Liver (tissue), 9 donors: ENCODE data around the gene SYT8. TPM values are rescaled to one million over a fixed set of nuclear protein-coding genes. Genes with fewer than 3 reads are reported as not detected.

ENCODE experiments used
- DNase-seq: peaks from one replicate; pipeline ENCODE4 v3.0.0-alpha.2; 2017; ENCODE audit warnings: low spot score
- H3K27ac ChIP-seq, 2 donors: one replicate each; pipeline ENCODE4 v1.7.0; 2013; ENCODE audit warnings: inconsistent platforms in 2 of 2, low read length in 2 of 2, control low read depth in 1 of 2, low read depth in 1 of 2, mild to moderate bottlenecking in 1 of 2
- H3K27me3 ChIP-seq, 4 donors: one replicate each; pipeline versions ENCODE4 v1.6.1 to v1.7.0; 2013; ENCODE audit warnings: low read length in 3 of 4, inconsistent platforms in 1 of 4, mild to moderate bottlenecking in 1 of 4, moderate library complexity in 1 of 4; ENCODE audit not compliant: control insufficient read depth in 4 of 4, insufficient read depth in 4 of 4
- H3K36me3 ChIP-seq, 4 donors: one replicate each; pipeline versions ENCODE4 v1.6.1 to v1.7.0; 2013; ENCODE audit warnings: low read length in 3 of 4, mild to moderate bottlenecking in 3 of 4, low read depth in 1 of 4, moderate library complexity in 1 of 4; ENCODE audit not compliant: control insufficient read depth in 4 of 4, insufficient read depth in 3 of 4
- H3K4me1 ChIP-seq, 4 donors: one replicate each; pipeline versions ENCODE4 v1.6.1 to v1.7.0; 2013; ENCODE audit warnings: low read length in 3 of 4, mild to moderate bottlenecking in 3 of 4, moderate library complexity in 1 of 4; ENCODE audit not compliant: control insufficient read depth in 4 of 4, insufficient read depth in 4 of 4
- H3K4me3 ChIP-seq, 3 donors: one replicate each; pipeline versions ENCODE4 v1.6.1 to v1.7.0; 2013; ENCODE audit warnings: low read length in 3 of 3, control low read depth in 1 of 3, low read depth in 1 of 3, mild to moderate bottlenecking in 1 of 3
- H3K9ac ChIP-seq, 2 donors: one replicate each; pipeline ENCODE4 v1.7.0; 2013; ENCODE audit warnings: low read length in 2 of 2, mild to moderate bottlenecking in 2 of 2, moderate library complexity in 2 of 2, control low read depth in 1 of 2, low read depth in 1 of 2
- H3K9me3 ChIP-seq, 4 donors: one replicate each; pipeline versions ENCODE4 v1.6.1 to v1.7.0; 2013; ENCODE audit warnings: low read length in 3 of 4; ENCODE audit not compliant: control insufficient read depth in 4 of 4
- EGR1 ChIP-seq, 2 donors: IDR thresholded peaks; 2 replicates each; pipeline ENCODE4 v1.6.1; 2016 to 2018; ENCODE audit warnings: antibody characterized with exemption in 2 of 2, low read depth in 2 of 2
- FOXA1 ChIP-seq: IDR thresholded peaks from 2 replicates; pipeline ENCODE4 v1.6.1; 2016; ENCODE audit warnings: antibody characterized with exemption
- FOXA2 ChIP-seq: IDR thresholded peaks from 2 replicates; pipeline ENCODE4 v1.6.1; 2016; ENCODE audit warnings: antibody characterized with exemption
- GABPA ChIP-seq, 2 donors: IDR thresholded peaks in 1 of 2; conservative IDR thresholded peaks in 1 of 2; 2 replicates each; pipeline ENCODE4 v1.6.1; 2016; ENCODE audit warnings: antibody characterized with exemption in 2 of 2, mild to moderate bottlenecking in 1 of 2, moderate library complexity in 1 of 2
- HNF4A ChIP-seq, 2 donors: conservative IDR thresholded peaks; 2 replicates each; pipeline ENCODE4 v1.6.1; 2016; ENCODE audit warnings: antibody characterized with exemption in 2 of 2, mild to moderate bottlenecking in 2 of 2
- HNF4G ChIP-seq: IDR thresholded peaks from 2 replicates; pipeline ENCODE4 v1.6.1; 2016; ENCODE audit warnings: antibody characterized with exemption
- JUND ChIP-seq, 2 donors: IDR thresholded peaks; 2 replicates each; pipeline ENCODE4 v1.6.1; 2016; ENCODE audit warnings: antibody characterized with exemption in 2 of 2
- NR2F2 ChIP-seq: IDR thresholded peaks from 2 replicates; pipeline ENCODE4 v1.6.1; 2016; ENCODE audit warnings: antibody characterized with exemption
- RAD21 ChIP-seq, 2 donors: IDR thresholded peaks; 2 replicates each; pipeline ENCODE4 v1.6.1; 2016; ENCODE audit warnings: antibody characterized with exemption in 2 of 2, mild to moderate bottlenecking in 2 of 2
- RXRA ChIP-seq, 2 donors: IDR thresholded peaks; 2 replicates each; pipeline ENCODE4 v1.6.1; 2017 to 2018; ENCODE audit warnings: antibody characterized with exemption in 2 of 2, mild to moderate bottlenecking in 1 of 2
- SP1 ChIP-seq: IDR thresholded peaks from 2 replicates; pipeline ENCODE4 v1.6.1; 2018; ENCODE audit warnings: antibody characterized with exemption, mild to moderate bottlenecking
- TAF1 ChIP-seq: conservative IDR thresholded peaks from 2 replicates; pipeline ENCODE4 v1.6.1; 2016; ENCODE audit warnings: antibody characterized with exemption, mild to moderate bottlenecking
- YY1 ChIP-seq: IDR thresholded peaks from 2 replicates; pipeline ENCODE4 v1.6.1; 2016; ENCODE audit warnings: antibody characterized with exemption, mild to moderate bottlenecking
- WGBS: extraction: QIAGEN DNeasy Blood & Tissue Kit; methylation state at CpG from one replicate; pipeline ENCODE4 v1.1.7; 2013; 5-methylcytosine and 5-hydroxymethylcytosine counted together
- polyA plus RNA-seq, 2 donors: library from polyadenylated mRNA; stranded (reverse) in 1 of 2; unstranded in 1 of 2; fragments of 200-250 nt in 1 of 2; fragments of >200 nt in 1 of 2; fragmentation: Nextera tagmentation in 1 of 2; extraction: Ambion mirVana in 1 of 2; gene quantifications; one replicate each; pipeline versions ENCODE4 v1.2.1 to v1.2.3, GENCODE V29; 2013 to 2015
- total RNA-seq, 2 donors: library from RNA; depleted of rRNA; stranded (reverse); fragments of >200 nt; gene quantifications; one replicate each; pipeline ENCODE4 v1.2.3, GENCODE V29; 2014
- TF ChIP-seq, protein P1 (sequence below): fragments of 150-350 bp; IDR thresholded peaks from 2 replicates; pipeline ENCODE4 v1.5.1; 2017; ENCODE audit warnings: improper control_type of control experiment, low read depth, low read length; ENCODE audit not compliant: missing input control
- TF ChIP-seq, protein P2 (sequence below): IDR thresholded peaks from 2 replicates; pipeline ENCODE4 v1.6.1; 2016; ENCODE audit warnings: antibody characterized with exemption
- TF ChIP-seq, protein P3 (sequence below): IDR thresholded peaks from 2 replicates; pipeline ENCODE4 v1.6.1; 2016; ENCODE audit warnings: antibody characterized with exemption
- TF ChIP-seq, protein P4 (sequence below): IDR thresholded peaks from 2 replicates; pipeline ENCODE4 v1.6.1; 2016; ENCODE audit warnings: antibody characterized with exemption
- TF ChIP-seq, protein P5 (sequence below): IDR thresholded peaks from 2 replicates; pipeline ENCODE4 v1.6.1; 2016; ENCODE audit warnings: antibody characterized with exemption, mild to moderate bottlenecking
- donor health status: healthy.
- donor health status: healthy.
- donor health status: healthy.
- donor health status: healthy.
- donor health status: healthy.

SYT8 gene
- total and polyA plus RNA-seq, 4 donors, result 0.17 to 0.99 (median 0.35) TPM

DNA sequence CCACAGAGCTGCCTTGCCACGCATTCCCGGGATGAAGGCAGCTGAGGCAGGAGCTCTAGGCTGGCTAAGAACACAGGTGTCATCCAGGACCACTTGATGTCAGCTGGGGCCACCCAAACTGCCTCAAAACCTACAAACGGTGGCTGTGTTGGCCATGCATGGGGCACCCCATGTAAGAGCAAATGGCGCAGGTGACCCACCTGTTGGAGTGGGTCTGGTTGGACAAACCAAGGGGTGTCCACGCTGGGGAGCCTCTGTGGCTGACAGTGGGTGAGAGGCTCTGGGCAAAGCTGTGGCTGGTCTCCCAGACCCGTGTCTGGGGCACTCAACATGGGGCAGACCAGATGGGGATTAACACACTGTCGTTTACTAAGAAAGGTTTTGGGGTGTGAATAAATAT is 19.0 kb upstream of the SYT8 start:
- H3K27ac ChIP-seq, result no peak overlapping the region
- no peaks in the 10 kb centered on the region for H3K27me3 ChIP-seq
- H3K9me3 ChIP-seq, result peaks cover 6 to 9% (median 8%) of the 10 kb centered on the region in 4 donors
- H3K4me1 ChIP-seq, result no peaks in the 10 kb centered on the region
- H3K9ac ChIP-seq, result no peak overlapping the region
- no peaks in the 10 kb centered on the region for H3K36me3 ChIP-seq
- TF ChIP-seq NR2F2 (no peak), RAD21 (IDR thresholded peaks at IDR 0.05) (no peak), GABPA (IDR thresholded peaks at IDR 0.05 in 1 of 2, conservative IDR thresholded peaks at IDR 0.05 in 1 of 2) (no peak), JUND (IDR thresholded peaks at IDR 0.05) (no peak), FOXA1 (no peak), YY1 (no peak)
- TF ChIP-seq, protein P1, sequence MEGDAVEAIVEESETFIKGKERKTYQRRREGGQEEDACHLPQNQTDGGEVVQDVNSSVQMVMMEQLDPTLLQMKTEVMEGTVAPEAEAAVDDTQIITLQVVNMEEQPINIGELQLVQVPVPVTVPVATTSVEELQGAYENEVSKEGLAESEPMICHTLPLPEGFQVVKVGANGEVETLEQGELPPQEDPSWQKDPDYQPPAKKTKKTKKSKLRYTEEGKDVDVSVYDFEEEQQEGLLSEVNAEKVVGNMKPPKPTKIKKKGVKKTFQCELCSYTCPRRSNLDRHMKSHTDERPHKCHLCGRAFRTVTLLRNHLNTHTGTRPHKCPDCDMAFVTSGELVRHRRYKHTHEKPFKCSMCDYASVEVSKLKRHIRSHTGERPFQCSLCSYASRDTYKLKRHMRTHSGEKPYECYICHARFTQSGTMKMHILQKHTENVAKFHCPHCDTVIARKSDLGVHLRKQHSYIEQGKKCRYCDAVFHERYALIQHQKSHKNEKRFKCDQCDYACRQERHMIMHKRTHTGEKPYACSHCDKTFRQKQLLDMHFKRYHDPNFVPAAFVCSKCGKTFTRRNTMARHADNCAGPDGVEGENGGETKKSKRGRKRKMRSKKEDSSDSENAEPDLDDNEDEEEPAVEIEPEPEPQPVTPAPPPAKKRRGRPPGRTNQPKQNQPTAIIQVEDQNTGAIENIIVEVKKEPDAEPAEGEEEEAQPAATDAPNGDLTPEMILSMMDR, result no peak
- TF ChIP-seq, protein P2, sequence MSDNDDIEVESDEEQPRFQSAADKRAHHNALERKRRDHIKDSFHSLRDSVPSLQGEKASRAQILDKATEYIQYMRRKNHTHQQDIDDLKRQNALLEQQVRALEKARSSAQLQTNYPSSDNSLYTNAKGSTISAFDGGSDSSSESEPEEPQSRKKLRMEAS, result no peak
- TF ChIP-seq, protein P3, sequence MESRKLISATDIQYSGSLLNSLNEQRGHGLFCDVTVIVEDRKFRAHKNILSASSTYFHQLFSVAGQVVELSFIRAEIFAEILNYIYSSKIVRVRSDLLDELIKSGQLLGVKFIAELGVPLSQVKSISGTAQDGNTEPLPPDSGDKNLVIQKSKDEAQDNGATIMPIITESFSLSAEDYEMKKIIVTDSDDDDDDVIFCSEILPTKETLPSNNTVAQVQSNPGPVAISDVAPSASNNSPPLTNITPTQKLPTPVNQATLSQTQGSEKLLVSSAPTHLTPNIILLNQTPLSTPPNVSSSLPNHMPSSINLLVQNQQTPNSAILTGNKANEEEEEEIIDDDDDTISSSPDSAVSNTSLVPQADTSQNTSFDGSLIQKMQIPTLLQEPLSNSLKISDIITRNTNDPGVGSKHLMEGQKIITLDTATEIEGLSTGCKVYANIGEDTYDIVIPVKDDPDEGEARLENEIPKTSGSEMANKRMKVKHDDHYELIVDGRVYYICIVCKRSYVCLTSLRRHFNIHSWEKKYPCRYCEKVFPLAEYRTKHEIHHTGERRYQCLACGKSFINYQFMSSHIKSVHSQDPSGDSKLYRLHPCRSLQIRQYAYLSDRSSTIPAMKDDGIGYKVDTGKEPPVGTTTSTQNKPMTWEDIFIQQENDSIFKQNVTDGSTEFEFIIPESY, result no peak
- no peak for DNase-seq
- 87% methylated on average over 7 of the region's 7 CpGs for whole genome bisulfite sequencing
- H3K4me3 ChIP-seq, result no peak overlapping the region

DNA sequence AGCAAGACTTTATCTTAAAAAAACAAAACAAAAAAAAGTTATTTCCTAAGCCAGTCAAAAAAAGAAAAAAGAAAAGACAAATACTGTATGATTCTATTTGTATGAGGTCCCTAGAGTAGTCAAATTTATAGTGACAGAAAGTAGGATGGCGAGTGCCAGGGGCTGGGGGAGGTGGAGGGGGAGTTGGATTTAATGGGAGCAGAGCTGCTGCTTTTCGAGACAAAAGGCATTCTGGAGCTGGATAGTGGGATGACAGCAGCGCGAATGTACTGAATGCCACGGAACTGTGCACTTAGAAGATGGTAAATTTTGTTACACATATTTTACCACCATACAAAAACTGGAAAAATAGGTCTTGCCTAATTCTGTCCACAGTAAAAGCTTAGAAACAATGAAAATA is 17.8 kb upstream of the SYT8 start:
- 91% methylated on average over 5 of the region's 5 CpGs for WGBS

More for the DNA sequence above, 17.8 kb upstream of the SYT8 start:
- H3K27ac ChIP-seq, result no peak overlapping the region
- no peaks in the 10 kb centered on the region for H3K27me3 ChIP-seq
- H3K4me3 ChIP-seq, result no peak overlapping the region
- peaks cover 6 to 9% (median 8%) of the 10 kb centered on the region in 4 donors for H3K9me3 ChIP-seq
- no peak for DNase-seq
- no peak for TF ChIP-seq FOXA2
- TF ChIP-seq HNF4A (conservative IDR thresholded peaks at IDR 0.05), result no peak
- no peak for TF ChIP-seq RAD21 (IDR thresholded peaks at IDR 0.05)
- TF ChIP-seq YY1, result no peak
- TF ChIP-seq FOXA1, result no peak
- TF ChIP-seq GABPA (IDR thresholded peaks at IDR 0.05 in 1 of 2, conservative IDR thresholded peaks at IDR 0.05 in 1 of 2), result no peak
- TF ChIP-seq, protein P2, result no peak
- TF ChIP-seq, protein P3, result no peak
- no peak for TF ChIP-seq TAF1
- no peak for TF ChIP-seq EGR1 (IDR thresholded peaks at IDR 0.05; ENCODE audit: low read depth in 2 of 2)
- TF ChIP-seq RXRA (IDR thresholded peaks at IDR 0.05), result no peak
- no peak for TF ChIP-seq NR2F2
- TF ChIP-seq, protein P1, result no peak
- TF ChIP-seq, protein P4, sequence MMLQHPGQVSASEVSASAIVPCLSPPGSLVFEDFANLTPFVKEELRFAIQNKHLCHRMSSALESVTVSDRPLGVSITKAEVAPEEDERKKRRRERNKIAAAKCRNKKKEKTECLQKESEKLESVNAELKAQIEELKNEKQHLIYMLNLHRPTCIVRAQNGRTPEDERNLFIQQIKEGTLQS, result no peak
- TF ChIP-seq JUND (IDR thresholded peaks at IDR 0.05), result no peak
- TF ChIP-seq SP1, result no peak
- TF ChIP-seq, protein P5, sequence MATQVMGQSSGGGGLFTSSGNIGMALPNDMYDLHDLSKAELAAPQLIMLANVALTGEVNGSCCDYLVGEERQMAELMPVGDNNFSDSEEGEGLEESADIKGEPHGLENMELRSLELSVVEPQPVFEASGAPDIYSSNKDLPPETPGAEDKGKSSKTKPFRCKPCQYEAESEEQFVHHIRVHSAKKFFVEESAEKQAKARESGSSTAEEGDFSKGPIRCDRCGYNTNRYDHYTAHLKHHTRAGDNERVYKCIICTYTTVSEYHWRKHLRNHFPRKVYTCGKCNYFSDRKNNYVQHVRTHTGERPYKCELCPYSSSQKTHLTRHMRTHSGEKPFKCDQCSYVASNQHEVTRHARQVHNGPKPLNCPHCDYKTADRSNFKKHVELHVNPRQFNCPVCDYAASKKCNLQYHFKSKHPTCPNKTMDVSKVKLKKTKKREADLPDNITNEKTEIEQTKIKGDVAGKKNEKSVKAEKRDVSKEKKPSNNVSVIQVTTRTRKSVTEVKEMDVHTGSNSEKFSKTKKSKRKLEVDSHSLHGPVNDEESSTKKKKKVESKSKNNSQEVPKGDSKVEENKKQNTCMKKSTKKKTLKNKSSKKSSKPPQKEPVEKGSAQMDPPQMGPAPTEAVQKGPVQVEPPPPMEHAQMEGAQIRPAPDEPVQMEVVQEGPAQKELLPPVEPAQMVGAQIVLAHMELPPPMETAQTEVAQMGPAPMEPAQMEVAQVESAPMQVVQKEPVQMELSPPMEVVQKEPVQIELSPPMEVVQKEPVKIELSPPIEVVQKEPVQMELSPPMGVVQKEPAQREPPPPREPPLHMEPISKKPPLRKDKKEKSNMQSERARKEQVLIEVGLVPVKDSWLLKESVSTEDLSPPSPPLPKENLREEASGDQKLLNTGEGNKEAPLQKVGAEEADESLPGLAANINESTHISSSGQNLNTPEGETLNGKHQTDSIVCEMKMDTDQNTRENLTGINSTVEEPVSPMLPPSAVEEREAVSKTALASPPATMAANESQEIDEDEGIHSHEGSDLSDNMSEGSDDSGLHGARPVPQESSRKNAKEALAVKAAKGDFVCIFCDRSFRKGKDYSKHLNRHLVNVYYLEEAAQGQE, result no peak
- no peak for TF ChIP-seq HNF4G
- no peaks in the 10 kb centered on the region for H3K4me1 ChIP-seq
- no peaks in the 10 kb centered on the region for H3K36me3 ChIP-seq
- H3K9ac ChIP-seq, result no peak overlapping the region
